ENCODE data around the gene SLC12A2.

The SLC12A2 gene

DNA sequence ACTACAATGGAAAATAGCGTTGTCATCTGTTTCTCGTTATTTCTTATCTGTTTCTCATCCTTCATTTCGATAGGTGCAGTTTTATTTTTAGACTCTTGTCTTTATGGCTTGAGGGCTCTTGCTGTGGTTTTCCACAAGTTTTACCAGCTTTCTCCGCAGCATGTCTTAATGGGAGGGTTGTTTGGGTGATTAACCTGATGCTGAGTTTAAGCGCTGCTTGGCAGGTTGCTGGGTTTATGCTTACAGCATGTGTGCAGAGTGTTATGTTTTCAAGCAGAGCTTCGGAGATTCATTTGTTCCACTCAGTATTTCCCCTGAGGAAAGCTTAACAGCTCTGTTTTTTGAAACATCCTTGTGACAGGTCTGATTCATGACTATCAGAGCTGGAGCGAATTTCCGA is 154.0 kb downstream of the SLC12A2 start:
- FAIRE-seq (no peak), DNase-seq (ENCODE audit: insufficient read length, low spot score) (no peak)
- TF ChIP-seq POLR2A (IDR thresholded peaks at IDR 0.05; ENCODE audit: low read depth, low read length) = no peak
